ENCODE data around the gene MRPL11.
"Not testable (repeated sequence)": the region's sequence is repeated elsewhere in the genome, so short reads cannot be mapped to it uniquely, and the experiment has no call there.

MRPL11 gene

DNA sequence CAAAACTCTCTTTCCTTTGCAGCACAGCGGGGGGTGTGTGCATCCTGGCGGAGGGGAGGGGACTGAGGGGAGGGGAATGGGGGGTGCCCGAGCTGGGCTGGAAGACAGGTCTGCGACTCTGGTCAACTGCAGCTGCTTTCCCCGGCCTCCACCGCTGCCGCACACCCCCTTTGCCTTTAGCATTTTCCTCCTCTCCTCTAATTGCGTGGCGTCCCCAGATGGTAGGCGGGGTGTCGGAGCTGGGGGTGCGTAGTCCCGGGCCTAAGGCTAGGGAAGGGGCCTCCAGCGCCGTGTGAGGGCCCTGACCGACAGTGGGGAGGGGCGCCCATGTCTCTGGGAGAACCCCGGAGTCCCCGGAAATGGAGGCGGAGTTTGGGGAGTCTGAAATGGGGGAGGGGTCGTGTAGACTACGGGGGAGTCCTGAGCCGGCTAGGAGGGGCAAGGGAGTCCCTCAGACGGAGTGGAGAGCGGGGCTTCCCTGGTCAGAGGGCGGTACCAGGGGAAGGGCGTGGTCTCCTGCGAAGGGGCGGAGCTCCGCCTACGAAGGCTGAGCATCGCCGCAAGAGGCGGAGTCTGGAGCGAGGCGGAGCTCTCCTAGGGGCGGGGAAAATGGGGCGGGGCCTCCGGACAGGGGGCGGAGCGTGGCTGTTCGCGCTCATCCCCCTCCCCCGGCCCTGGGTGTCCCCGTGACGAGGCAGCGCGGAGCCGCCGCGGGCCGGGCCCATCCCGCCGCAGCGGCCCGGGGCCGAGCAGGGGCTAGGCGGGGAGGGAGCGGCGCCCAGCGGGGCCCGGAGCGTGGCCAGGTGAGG, 27.8 kb upstream of the MRPL11 start, which contains the start of gene PELI3:
TSS of gene PELI3 (plus strand) at position 681 of the 809 bp plus-strand sequence. CDS start 1,224 bp downstream, outside the sequence.
- peak within 1 kb of the TSS; percentile 42 for H3K4me3 ChIP-seq (ENCODE audit: low read depth, low read length)
- TF ChIP-seq, protein P1, sequence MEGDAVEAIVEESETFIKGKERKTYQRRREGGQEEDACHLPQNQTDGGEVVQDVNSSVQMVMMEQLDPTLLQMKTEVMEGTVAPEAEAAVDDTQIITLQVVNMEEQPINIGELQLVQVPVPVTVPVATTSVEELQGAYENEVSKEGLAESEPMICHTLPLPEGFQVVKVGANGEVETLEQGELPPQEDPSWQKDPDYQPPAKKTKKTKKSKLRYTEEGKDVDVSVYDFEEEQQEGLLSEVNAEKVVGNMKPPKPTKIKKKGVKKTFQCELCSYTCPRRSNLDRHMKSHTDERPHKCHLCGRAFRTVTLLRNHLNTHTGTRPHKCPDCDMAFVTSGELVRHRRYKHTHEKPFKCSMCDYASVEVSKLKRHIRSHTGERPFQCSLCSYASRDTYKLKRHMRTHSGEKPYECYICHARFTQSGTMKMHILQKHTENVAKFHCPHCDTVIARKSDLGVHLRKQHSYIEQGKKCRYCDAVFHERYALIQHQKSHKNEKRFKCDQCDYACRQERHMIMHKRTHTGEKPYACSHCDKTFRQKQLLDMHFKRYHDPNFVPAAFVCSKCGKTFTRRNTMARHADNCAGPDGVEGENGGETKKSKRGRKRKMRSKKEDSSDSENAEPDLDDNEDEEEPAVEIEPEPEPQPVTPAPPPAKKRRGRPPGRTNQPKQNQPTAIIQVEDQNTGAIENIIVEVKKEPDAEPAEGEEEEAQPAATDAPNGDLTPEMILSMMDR (IDR thresholded peaks at IDR 0.05; ENCODE audit: borderline replicate concordance, insufficient read depth, low read depth, low read length) = no peak

DNA sequence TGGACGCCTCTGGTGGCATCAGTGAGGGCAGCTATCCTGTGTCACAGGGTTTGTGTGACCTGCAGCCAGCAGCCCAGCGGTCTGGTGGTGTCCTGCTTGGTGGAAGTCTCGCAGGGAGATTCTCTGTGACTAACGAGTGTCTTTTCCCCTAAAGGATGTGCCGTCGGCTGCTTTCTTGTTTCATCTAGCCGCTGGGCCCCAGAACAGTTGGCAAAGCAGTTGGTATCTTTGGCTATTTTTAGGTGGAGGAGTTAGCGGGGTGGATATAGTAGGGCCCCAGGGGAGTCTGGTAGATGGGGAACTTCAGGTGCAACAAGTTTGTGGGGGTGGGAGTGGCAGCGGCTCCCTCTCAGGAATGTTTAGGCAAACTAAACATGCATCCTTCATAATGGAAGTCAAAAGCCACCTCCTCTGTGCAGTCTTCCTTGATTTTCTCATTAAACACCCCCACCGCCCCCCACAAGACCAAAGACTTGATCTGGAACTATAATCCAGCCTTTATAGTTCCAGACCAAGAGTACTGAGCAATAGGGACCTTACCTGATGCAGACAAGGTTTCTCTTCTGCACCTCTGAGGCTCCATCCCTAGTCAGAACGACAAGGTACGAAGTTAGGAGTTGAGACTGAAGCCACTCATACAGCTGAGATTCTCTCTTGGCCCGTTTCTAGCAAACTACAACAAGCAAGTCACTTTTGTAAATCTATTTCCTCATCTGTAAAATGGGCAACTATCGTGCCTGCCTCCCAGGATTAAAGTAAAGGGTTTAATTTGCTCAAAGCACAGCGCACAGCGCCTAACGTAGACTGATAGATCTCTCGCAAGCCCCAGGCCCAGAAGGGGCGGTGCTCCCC, 27.0 kb upstream of the MRPL11 start:
- H3K4me3 ChIP-seq (ENCODE audit: low read depth, low read length) = no peak overlapping the region
- TF ChIP-seq, protein P1 (IDR thresholded peaks at IDR 0.05; ENCODE audit: borderline replicate concordance, insufficient read depth, low read depth, low read length) = no peak

DNA sequence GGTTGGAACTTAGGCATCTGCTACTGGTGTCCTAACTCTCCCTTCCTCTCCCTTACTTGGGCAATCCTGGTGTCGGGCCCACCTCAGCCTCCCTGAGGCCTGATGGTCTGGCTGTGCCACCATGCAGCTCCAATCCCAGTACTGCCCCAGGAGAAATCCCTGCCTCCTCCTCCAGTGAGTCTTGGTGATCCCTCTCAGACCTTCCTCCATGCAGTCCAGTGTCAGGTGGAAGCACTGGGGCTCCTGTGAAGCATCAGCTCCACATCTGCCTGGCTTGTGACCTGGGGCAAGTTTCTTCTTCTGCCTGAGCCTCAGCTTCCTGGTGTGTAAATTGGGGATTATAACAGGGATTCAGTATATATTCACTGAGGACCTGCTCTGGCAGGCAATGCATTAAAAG, 26.3 kb upstream of the MRPL11 start:
- H3K4me3 ChIP-seq (ENCODE audit: low read depth, low read length) = no peak overlapping the region
- TF ChIP-seq, protein P1 (IDR thresholded peaks at IDR 0.05; ENCODE audit: borderline replicate concordance, insufficient read depth, low read depth, low read length) = no peak

DNA sequence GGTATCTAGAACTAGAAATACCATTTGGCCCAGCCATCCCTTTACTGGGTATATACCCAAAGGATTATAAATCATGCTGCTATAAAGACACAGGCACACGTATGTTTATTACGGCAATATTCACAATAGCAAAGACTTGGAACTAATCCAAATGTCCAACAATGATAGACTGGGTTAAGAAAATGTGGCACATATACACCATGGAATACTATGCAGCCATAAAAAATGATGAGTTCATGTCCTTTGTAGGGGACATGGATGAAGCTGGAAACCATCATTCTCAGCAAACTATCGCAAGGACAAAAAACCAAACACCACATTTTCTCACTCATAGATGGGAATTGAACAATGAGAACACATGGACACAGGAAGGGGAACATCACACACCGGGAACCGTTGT, 25.5 kb upstream of the MRPL11 start:
- not testable (repeated sequence) for H3K4me3 ChIP-seq (ENCODE audit: low read depth, low read length)

DNA sequence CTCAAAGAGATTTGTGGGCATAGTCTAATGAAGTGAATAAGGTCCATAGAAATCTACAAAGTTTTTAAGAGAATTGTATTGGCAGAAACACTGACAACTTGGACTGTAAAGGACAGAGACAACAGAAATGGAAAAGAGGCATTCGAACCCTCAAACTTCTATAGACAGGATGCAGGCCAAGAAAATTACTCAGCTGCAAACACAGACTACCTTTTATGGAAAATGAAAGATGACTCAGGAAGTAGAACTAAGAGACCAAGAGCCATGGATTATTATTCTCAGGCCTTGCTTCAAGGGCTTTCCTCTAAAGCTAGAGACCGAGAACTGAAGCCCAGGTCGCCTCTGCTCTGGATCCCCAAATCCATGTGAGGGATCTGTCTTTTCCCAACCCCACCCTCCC, 24.3 kb upstream of the MRPL11 start:
- TF ChIP-seq, protein P1 (IDR thresholded peaks at IDR 0.05; ENCODE audit: borderline replicate concordance, insufficient read depth, low read depth, low read length) = no peak
- no peak overlapping the region for H3K4me3 ChIP-seq (ENCODE audit: low read depth, low read length)

DNA sequence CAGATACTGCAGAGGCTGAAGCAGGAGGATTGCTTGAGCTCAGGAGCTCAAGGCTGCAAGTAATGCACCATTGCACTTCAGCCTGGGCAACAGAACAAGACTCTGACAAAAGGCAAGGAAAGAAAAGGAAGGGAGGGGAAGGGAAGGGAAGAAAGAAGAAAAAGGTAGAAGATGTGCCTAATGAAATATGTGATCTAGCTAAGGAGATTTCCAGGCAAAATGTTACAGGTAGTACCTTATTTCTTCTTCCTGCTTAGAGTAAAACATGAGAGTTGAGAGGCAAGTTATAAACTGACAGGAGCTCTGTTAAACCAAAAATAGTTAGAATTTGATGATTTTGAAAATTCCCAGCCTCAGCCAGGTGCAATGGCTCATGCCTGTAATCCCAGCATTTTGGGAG, 23.4 kb upstream of the MRPL11 start:
- TF ChIP-seq, protein P1 (IDR thresholded peaks at IDR 0.05; ENCODE audit: borderline replicate concordance, insufficient read depth, low read depth, low read length) = no peak
- H3K4me3 ChIP-seq (ENCODE audit: low read depth, low read length) = no peak overlapping the region

DNA sequence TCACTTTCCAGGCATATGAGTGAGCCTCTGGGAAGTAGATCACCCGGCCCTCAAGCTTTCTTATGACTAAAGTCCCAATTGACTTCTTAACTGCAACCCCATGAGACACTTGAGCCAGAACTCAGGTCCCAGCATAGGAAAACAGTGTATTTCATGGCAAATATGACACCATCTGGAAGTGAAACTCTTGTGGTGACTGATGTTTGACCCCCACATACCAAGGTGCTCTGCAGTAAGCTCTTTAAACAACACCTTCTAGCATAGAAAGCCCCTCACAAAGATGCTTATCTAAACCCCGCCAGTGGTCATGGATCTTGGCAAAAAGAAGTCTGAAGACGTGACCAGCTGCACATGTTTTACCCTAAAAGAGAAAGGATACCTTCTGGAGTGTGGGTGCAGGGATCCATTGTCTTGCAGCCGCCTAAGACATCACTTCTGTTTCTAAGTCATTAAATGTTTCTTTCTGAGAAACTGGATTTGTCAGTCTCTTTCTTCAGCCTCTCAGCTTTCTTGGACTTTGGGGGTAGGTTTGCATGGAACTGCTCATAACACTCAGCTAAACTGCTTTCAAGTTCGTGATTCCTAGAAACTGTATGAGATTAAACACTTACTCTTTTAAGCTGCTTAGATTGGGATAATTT, 20.6 kb upstream of the MRPL11 start:
- TF ChIP-seq, protein P1 (IDR thresholded peaks at IDR 0.05; ENCODE audit: borderline replicate concordance, insufficient read depth, low read depth, low read length) = no peak
- no peak overlapping the region for H3K4me3 ChIP-seq (ENCODE audit: low read depth, low read length)
